ENCODE measurements around the gene MARS2. TPM values are rescaled to one million over a fixed set of nuclear protein-coding genes. Genes with fewer than 3 reads are reported as not detected.
A peak's percentile ranks its signal among the peaks of the same experiment; 100 is the strongest.

The MARS2 gene
- total and polyA plus RNA-seq, 2 donors (not counting 1 experiment from before 2014, with no cell fraction given): 5.1 to 10.5 TPM

- peak overlapping the region; percentile 85 for H3K4me3 Mint-ChIP-seq
- CTCF ChIA-PET: interaction anchor here (2.0 to 3.4 kb wide), 3 partner anchors 9 to 590 kb away, joined by 11 to 15 read pairs (median 13); no protein-coding TSS in a partner anchor
- Histone ChIP-seq H3K36me3 (replicated peaks in 1 of 2; ENCODE audit: control extremely low read depth in 1 of 2, control insufficient read depth in 1 of 2, extremely low read depth in 1 of 2, insufficient read depth in 2 of 2, low read length in 1 of 2) (peaks cover 6% of the 10 kb centered on the region in 2 experiments), H3K9ac (ENCODE audit: low read length) (peak overlapping the region; percentile 85), H3K9me3 (ENCODE audit: control extremely low read depth in 1 of 3, control insufficient read depth in 2 of 3, insufficient read depth in 1 of 3, low read length in 2 of 3) (no peaks in the 10 kb centered on the region), H4K20me1 (ENCODE audit: control insufficient read depth, insufficient read depth, low read length, poor library complexity, severe bottlenecking) (peaks cover 30% of the 10 kb centered on the region), H3K27ac (ENCODE audit: low read length in 2 of 2) (no peak overlapping the region), H3K4me1 (ENCODE audit: control insufficient read depth in 2 of 2, insufficient read depth in 2 of 2, low read length in 2 of 2) (peaks cover 31 to 33% of the 10 kb centered on the region in 2 donors), H3K79me2 (ENCODE audit: control insufficient read depth, insufficient read depth, low read length) (peaks cover 43% of the 10 kb centered on the region), H3K27me3 (replicated peaks in 1 of 4; ENCODE audit: control extremely low read depth in 1 of 4, control insufficient read depth in 3 of 4, insufficient read depth in 4 of 4, low read length in 3 of 4) (no peaks in the 10 kb centered on the region), H3K4me2 (replicated peaks; ENCODE audit: low read depth, low read length, poor library complexity, severe bottlenecking) (peak overlapping the region; percentile 95), H3K4me3 (ENCODE audit: control extremely low read depth in 1 of 5, extremely low read depth in 1 of 5, insufficient read depth in 1 of 5, low read depth in 2 of 5, low read length in 4 of 5) (peak overlapping the region in 2 of 5 experiments; percentile 6 to 80), H2AFZ (ENCODE audit: insufficient read depth, low read depth, low read length, poor library complexity, severe bottlenecking) (peak overlapping the region; percentile 10)
- peaks cover 50% of the 10 kb centered on the region for H3K4me1 Mint-ChIP-seq
- whole genome bisulfite sequencing (ENCODE audit: insufficient coverage): no CpG with 5 or more reads among the region's 4 CpGs
- H3K27me3 Mint-ChIP-seq: peaks cover 1% of the 10 kb centered on the region
- DNase-seq: peak; percentile 51
- intact Hi-C loops (cut with micrococcal nuclease): loop anchor here (1.0 to 10.0 kb wide), 3 partner anchors 71 to 783 kb away; partner anchors contain the start of genes MOB4 and PGAP1
- POLR2A ChIA-PET: no interaction called here
- H3K9me3 Mint-ChIP-seq (ENCODE audit: insufficient read depth): no peaks in the 10 kb centered on the region
- ATAC-seq (ENCODE audit: low read depth): no peak
- H3K27ac Mint-ChIP-seq: no peak overlapping the region
- TF ChIP-seq, protein P1, sequence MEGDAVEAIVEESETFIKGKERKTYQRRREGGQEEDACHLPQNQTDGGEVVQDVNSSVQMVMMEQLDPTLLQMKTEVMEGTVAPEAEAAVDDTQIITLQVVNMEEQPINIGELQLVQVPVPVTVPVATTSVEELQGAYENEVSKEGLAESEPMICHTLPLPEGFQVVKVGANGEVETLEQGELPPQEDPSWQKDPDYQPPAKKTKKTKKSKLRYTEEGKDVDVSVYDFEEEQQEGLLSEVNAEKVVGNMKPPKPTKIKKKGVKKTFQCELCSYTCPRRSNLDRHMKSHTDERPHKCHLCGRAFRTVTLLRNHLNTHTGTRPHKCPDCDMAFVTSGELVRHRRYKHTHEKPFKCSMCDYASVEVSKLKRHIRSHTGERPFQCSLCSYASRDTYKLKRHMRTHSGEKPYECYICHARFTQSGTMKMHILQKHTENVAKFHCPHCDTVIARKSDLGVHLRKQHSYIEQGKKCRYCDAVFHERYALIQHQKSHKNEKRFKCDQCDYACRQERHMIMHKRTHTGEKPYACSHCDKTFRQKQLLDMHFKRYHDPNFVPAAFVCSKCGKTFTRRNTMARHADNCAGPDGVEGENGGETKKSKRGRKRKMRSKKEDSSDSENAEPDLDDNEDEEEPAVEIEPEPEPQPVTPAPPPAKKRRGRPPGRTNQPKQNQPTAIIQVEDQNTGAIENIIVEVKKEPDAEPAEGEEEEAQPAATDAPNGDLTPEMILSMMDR (IDR thresholded peaks at IDR 0.05): peak; percentile 89
- TF ChIP-seq EZH2 (IDR thresholded peaks at IDR 0.05; ENCODE audit: borderline replicate concordance, insufficient read depth, low read depth, low read length, poor library complexity, severe bottlenecking): no peak
These were observed 2.4 kb downstream of the MARS2 start for GRCh38 chr2:197707316-197708213.

- Histone ChIP-seq H3K27ac (ENCODE audit: low read length in 2 of 2) (no peak overlapping the region), H3K9ac (ENCODE audit: low read length) (no peak overlapping the region), H3K4me1 (ENCODE audit: control insufficient read depth in 2 of 2, insufficient read depth in 2 of 2, low read length in 2 of 2) (peaks cover 31 to 33% of the 10 kb centered on the region in 2 donors), H3K79me2 (ENCODE audit: control insufficient read depth, insufficient read depth, low read length) (peaks cover 43% of the 10 kb centered on the region), H3K4me2 (replicated peaks; ENCODE audit: low read depth, low read length, poor library complexity, severe bottlenecking) (no peak overlapping the region), H3K4me3 (ENCODE audit: control extremely low read depth in 1 of 5, extremely low read depth in 1 of 5, insufficient read depth in 1 of 5, low read depth in 2 of 5, low read length in 4 of 5) (no peak overlapping the region), H3K9me3 (ENCODE audit: control extremely low read depth in 1 of 3, control insufficient read depth in 2 of 3, insufficient read depth in 1 of 3, low read length in 2 of 3) (no peaks in the 10 kb centered on the region), H3K27me3 (replicated peaks in 1 of 4; ENCODE audit: control extremely low read depth in 1 of 4, control insufficient read depth in 3 of 4, insufficient read depth in 4 of 4, low read length in 3 of 4) (no peaks in the 10 kb centered on the region), H2AFZ (ENCODE audit: insufficient read depth, low read depth, low read length, poor library complexity, severe bottlenecking) (no peak overlapping the region), H3K36me3 (replicated peaks in 1 of 2; ENCODE audit: control extremely low read depth in 1 of 2, control insufficient read depth in 1 of 2, extremely low read depth in 1 of 2, insufficient read depth in 2 of 2, low read length in 1 of 2) (peaks cover 6% of the 10 kb centered on the region in 2 experiments), H4K20me1 (ENCODE audit: control insufficient read depth, insufficient read depth, low read length, poor library complexity, severe bottlenecking) (peaks cover 30% of the 10 kb centered on the region)
- H3K27ac Mint-ChIP-seq: no peak overlapping the region
- ChIA-PET CTCF (interaction anchor here (2.0 to 3.4 kb wide), 2 partner anchors 8 to 71 kb away, joined by 11 to 15 read pairs; no protein-coding TSS in a partner anchor), POLR2A (no interaction called here)
- H3K27me3 Mint-ChIP-seq: no peaks in the 10 kb centered on the region
- H3K4me3 Mint-ChIP-seq: no peak overlapping the region
- ATAC-seq (ENCODE audit: low read depth) (no peak), DNase-seq (no peak)
- no peaks in the 10 kb centered on the region for H3K9me3 Mint-ChIP-seq (ENCODE audit: insufficient read depth)
- TF ChIP-seq, protein P1 (IDR thresholded peaks at IDR 0.05): no peak
- no peak for TF ChIP-seq EZH2 (IDR thresholded peaks at IDR 0.05; ENCODE audit: borderline replicate concordance, insufficient read depth, low read depth, low read length, poor library complexity, severe bottlenecking)
- 20% methylated on average over 1 of the region's 2 CpGs for WGBS (ENCODE audit: insufficient coverage)
- intact Hi-C loops (cut with micrococcal nuclease): loop anchor here (10.0 kb wide), 1 partner anchor 784 kb away; the partner anchor contains the start of gene PGAP1
- peaks cover 50% of the 10 kb centered on the region for H3K4me1 Mint-ChIP-seq
These were observed 3.2 kb downstream of the MARS2 start for GRCh38 chr2:197708331-197708730.
